Anterior cingulate cortex (tissue), 58 donors: ENCODE measurements around the gene IRS2.

Experiments used
- DNase-seq, 58 donors: peaks; one replicate each; lab custom pipeline; 2025; lab: John Stamatoyannopoulos, UW

Gene IRS2

DNA sequence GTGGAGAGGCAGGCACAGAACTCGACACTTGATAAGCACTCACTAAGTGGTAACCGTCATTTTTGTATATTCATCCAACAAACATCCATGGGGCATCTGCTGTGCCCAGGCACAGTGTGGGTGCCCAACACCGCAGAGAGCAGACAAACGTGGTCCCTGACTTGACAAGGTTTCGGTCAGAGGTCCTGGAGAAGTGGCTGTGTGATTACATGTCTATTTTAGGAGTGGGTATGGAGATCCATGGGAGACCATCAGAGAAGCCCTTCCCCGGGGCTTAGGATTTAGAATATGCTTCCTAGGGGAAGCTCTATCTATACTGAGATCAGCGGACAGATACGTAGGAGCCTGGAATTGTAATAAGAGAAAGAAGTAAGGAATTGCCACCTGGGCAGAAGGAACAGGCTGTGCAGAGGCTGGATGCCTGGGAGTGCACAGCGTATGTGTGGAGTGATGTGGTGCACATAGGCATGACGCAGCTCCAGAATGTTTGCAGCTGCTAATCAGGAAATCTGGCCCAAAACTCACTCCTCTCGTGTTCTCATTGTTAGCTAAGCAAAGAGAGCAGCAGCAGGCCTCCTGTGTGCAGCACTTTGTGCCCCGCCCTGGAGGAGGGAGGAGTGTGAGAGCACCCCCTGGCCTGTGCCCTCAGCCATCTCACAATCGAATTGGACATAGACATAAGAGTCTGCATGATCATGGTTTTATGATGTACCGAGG lies 23.0 kb upstream of the IRS2 start:
- no peak for DNase-seq

DNA sequence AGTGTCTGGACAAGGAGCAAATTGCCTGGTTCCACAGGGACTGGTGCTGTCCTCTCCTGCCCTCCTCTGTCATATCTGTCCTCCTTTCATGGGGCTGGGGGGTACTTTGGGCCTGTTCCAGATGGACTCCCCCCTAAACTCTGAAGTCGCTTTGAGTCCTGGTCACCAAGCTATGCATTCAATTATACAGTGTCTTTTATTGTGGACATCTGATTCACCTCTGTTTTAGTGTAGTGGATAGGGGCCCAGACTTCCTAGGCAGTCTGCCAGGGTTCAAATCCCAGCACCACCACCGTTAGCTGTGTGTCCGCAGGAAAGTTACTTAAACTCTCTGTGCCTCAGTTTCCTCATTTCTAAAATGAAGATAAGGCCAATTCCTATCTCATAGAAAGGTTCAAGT lies 21.0 kb upstream of the IRS2 start:
- DNase-seq = no peak

DNA sequence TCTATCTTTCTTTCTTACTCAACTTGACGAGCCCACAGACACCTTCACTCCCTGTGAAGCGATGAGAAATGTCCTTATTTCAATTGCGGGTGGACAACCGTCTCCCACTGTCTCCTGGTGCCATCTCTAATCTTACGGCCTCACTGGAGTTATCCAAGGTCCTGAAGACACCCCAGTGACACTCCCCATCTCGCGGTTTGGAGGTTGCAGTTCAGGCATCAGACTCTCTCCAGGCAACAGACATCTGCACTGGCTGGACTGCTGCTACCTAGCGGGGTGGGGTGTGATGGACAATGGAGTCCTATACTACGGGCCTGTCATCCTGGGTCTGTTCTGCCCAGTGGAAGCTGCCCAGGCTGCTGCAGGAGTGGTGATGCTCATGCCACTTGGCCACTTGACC lies 18.3 kb upstream of the IRS2 start:
- DNase-seq = no peak

DNA sequence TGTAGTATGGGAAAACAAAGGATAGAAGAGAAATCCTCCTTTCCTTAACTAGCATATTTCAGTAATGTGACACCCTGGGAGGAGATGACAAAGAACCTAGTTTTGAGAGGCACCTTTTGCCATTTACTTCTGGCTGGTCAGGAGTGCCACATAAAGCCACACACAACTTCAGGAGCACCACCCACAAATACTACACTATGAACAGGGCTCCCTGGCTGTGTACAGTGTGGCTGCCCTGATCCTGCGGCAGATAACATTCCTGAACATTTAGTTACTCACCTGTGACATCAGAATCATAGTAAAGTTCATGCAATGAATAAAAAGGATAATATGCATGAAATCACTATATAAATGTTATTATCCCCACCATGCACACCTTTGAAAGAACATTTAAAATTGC lies 17.4 kb upstream of the IRS2 start:
- no peak for DNase-seq

DNA sequence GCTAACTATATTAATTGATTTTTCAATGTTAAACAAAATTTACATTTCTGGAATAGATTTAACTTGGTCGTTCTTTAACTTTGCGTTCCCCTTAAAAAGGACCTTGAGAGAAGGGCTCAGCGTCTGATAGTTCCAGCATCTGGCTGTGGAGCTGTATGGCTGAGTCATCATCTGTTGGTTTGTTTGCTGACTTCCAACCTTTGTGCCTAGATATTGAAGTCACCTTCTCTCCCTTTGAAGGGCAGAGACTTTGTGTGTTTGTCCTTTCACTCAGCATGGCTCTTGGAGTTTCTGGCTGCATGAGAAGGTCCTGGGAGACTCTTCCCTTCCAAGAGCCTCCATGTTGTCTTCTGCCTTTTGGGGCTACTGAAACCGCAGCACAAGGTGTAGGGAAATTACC lies 16.6 kb upstream of the IRS2 start:
- DNase-seq = no peak

DNA sequence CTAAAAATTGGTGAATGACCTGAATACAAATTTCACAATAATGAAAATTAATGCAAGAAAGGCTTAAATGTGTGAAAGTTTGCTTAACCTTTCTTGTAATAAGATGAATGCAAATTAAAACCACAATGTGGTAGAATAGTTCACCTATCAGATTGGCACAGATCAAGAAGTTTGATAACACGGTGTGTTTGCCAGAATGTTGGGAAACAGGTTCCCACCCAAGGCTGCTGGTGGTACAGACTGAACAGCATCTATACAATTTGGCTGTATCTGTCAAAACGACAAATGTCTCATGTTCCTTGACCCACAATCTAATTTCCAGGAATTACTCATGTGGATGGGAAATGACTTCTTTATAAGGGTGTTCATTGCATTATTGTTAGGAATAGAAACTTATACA lies 8.6 kb upstream of the IRS2 start:
- no peak for DNase-seq

DNA sequence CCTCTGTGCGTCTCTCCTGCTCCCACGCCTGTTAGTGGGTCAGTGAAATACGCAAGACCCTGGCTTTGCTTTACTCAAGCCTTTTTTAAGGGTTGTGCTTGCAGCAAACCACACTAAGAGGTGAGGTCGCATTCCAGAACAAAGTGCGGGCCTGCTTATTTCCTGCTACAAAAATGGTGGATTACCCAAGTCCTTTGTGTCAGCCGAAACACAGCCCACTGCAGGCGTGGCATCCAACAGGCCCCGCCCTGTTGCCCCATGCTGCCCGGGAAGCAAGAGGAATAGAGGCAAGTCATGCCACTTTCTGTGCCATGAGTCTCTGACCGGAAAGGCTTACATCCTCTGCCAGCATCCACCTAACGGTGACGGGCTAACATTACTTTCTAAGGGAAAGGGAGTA lies 7.7 kb upstream of the IRS2 start:
- DNase-seq = no peak

DNA sequence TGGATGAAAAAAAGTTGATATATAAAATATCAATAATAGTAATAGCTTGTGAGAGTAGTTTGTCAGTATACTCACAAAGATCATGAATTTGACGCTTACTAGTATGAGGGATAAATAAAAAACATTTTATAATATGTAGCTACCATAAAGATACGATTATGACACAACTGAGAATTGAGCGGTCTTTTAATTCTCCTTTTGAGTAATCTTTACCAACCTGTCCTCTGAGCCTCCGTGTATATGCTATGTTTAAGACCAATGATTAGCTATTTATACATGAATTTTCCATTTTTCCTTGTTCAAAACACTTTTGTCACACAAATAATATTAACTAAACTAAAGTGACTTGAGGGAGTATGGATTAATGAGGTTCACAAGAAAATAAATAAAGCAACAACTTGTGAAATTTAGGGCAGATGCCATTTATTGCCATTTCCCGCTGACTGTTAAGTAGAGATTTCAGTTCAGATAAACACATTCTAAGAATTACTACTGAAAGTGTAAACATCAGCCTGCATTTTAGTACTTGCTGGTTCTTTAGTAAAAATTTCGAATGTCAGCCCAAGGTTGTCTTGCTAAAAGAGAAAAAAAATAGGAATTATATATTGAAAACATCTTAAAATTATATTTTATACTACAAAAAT lies 6.2 kb upstream of the IRS2 start:
- DNase-seq = no peak

DNA sequence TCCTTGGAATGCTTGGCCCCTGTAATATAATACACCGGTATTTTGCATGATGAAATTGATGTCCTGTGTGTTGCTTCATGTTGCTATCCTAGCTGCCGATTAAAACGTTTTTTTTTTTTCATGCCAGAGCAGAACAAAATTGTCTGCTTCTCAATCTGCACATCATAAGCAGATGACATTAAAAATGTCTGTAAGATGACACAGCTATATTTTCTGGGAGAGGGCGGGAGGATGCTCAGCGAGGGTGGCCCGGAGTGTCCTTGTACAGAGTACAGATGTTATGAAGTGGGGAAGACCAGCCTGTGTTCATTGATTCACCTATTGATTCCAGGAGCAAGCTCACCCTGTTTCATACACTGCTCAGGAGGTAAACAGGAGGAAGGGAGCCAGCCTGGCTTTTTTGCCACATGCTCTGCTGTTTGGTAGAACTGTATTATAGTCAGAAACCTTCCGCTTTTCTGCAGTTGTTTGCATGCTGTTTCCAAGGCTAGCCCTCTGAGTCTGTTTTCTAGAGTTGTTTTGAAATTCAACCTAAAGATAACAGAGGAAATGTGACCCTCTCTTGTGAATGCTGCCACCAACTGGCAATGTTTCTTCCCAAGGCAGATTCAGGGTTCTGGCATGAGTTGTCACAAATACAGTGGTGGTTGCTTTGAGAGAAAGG lies 4.7 kb upstream of the IRS2 start:
- peak in 18 of 58 donors; percentile 18 to 78 (median 39) for DNase-seq

DNA sequence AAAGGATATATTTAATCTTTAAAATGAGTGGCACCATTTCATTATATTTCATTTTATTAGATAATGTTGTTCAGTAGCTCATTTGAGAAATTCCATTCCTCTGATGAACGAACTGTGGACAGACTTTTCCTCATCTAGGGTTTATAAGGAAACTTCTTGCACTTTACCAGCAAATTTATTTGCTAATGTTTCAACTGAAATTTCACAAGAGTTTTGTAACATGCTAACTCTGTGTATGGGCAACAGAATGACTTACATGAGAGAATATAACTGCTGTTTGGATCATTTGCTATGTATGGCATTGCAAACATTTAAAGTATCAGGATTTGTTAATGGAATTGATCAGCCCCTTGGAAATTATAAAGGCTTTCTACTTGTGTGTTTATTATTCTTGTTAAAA lies 3.7 kb upstream of the IRS2 start:
- no peak for DNase-seq

DNA sequence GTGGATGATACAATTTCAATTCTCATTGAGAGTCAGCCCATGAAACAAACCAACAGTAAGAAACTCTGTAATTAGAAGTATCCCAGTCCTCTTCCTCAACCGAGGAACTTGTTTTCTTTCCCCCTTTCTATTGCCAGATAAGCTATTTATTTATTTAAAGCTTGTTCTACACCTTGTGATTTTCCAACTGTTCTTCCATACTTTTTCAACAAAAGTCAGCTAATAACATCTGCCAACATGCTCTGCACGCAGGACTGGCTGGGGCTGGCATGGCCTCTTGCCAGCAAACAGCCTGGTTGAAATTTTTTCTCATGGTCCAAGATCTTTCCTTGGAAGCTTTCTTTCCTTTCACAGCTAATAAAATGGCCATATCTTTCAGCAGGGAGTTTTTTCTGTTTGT lies 2.9 kb upstream of the IRS2 start:
- peak in 3 of 58 donors; percentile 18 to 35 (median 21) for DNase-seq

DNA sequence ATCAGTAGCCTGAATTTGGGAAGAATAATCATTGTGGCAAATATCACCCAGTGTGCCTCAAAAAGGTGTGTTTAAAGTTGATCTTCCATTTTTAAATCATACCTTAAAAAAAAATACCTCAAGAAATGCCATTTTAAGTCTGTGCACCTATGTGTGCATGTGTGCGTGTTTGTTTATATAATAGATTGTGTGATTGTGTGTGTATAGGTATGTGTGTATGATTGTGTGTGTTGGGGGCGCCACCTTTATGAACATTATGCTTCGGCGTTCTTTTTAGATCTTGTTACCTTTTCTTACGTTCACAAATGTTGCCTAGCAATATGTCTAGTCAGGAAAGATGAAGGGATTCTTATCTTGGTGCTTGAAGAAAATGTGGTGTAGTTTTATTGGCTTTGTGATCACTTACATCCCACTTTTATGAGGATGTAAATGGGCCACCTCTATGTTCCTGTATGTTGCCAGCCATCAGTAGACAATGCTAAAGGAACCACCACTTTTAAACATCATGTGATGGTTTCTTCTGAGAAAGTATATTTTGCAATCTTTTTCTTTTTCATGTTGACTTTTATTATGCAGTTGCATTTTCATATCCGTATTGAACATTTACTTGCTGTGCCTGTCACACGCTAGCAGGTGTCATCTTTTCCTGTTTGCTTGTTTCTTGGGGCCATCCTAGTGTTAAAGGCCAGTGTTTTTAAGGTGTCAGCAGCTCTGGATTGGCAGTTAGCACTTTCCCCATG lies 2.2 kb upstream of the IRS2 start:
- no peak for DNase-seq

DNA sequence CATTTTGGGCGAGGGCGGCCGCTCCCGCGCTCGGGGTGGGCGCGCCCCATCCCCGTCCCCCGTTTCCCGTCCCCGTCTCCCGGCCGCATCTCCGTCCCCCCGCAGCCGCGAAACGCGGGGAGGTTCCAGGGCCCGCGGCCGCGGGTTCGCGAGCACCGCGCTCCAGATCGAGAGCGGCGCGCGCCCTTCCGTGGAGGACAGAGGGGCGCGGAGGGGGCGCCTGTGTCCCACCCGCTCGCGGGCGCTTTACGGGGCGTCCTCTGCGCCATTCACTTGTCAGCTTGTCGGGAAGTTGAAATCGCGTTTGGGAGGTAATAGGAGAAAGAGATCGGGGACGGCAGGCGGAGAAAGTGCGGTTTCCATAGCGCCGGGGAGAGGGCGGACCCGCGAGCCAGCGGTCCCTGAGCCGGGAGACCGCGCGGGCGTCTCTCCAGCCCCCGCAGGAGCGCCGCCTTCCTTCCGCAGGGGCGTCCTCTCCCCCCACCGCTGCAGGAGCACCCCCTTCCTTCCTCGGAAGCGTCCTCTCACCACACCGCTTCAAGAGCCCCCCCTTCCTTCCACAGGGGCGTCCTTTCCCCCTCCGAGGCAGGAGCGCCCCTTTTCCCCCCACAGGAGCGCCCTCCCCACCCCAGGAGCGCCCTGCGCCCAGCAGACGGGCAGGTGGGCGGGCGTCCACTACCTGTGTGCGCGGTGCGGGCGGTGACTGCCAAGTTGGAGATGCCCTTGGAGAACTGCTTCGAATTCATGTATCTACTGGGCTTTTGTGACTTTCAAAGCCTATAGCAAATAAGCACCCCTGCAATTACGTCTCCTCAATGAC lies 962 bp upstream of the IRS2 start:
- DNase-seq = peak in 27 of 58 donors; percentile 30 to 78 (median 59)

DNA sequence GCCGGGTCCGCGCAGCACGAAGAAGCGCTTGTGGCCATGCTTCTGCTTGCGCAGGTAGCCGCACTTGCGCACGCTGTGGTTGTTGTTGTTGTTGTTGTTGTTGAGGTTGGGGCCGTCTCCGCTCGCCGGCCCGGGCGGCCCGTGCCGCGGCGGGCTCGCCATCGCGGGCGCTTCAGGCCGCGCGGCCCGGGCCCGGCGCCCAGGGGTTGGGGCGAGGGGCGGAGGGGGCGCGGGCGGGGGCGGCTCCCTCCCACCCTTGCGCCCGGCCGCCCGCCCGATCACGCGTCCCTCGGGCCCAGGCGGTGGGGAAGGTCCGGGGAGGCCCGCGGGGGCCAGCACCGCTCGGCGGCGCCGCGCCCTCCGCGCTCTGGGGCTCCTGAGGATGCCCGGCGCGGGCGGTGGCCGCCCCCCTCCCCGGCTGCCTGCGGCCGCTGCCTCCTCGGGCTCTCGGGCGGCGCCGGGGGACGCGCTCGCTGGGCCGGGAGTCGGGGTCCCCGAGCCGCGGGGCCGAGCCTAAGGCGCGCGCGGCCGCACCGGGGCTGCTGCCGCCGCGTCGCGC lies 412 bp downstream of the IRS2 start:
- peak in 4 of 58 donors; percentile 48 to 72 (median 56) for DNase-seq

DNA sequence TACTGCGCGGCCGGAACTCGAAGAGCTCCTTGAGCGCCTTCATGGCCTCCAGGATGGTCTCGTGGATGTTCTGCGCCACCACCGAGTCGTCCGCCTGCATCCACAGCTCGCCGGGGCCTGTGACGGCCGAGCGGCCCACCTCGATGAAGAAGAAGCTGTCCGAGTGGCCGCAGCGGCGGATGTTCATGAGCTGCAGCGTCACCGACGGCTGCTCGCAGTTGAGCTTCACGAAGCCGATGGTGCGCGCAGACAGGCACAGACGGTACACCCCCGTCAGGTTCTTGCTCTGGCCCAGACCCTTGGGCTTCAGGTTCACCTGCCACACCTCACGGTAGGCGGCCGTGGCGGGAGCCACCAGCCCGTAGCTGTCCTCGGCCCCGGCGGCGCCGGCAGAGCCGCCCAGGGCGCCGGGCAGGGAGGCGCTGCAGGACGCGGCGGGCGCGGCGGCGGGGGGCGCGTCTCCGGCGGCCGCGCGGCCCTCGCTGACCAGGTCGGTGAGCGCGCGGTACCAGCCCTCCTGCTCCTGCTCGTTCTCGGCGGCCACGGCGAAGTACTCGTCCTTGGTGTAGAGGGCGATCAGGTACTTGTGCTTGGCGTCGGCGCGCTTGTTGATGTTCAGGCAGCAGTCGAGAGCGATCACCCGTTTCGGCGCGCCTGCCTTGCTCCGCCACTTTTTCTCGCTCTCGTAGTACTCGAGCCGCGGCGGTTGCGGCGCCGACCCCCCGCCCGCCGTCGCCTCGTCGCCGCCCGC lies 1.1 kb downstream of the IRS2 start:
- peak in 12 of 58 donors; percentile 21 to 69 (median 50) for DNase-seq

DNA sequence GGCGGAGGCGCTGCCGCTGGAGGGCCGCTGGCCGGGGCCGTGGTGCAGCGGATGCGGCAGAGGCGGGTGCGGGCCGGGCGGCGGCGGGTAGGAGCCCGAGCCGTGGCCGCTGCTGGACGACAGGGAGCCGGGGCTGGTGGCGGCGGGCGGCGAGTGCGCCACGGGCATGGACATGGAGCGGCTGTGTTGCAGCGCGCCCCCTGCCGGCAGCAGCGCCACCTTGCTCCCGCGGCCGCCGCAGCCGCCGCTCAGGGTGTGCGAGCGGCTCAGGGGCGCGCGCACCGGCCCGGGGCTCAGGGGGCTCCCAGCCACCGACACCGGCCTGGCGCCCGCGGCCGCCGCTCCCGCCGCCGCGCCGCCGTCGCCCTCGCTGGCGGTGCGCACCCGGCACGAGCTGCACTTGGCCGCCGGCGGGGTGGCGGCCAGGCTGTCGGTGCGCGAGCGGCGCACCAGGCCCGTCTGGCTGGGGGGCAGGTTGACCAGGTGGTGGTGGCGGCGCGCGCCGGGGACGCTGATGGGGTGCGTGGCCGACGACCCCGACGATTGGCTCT lies 1.7 kb downstream of the IRS2 start:
- peak in 48 of 58 donors; percentile 30 to 79 (median 66) for DNase-seq

DNA sequence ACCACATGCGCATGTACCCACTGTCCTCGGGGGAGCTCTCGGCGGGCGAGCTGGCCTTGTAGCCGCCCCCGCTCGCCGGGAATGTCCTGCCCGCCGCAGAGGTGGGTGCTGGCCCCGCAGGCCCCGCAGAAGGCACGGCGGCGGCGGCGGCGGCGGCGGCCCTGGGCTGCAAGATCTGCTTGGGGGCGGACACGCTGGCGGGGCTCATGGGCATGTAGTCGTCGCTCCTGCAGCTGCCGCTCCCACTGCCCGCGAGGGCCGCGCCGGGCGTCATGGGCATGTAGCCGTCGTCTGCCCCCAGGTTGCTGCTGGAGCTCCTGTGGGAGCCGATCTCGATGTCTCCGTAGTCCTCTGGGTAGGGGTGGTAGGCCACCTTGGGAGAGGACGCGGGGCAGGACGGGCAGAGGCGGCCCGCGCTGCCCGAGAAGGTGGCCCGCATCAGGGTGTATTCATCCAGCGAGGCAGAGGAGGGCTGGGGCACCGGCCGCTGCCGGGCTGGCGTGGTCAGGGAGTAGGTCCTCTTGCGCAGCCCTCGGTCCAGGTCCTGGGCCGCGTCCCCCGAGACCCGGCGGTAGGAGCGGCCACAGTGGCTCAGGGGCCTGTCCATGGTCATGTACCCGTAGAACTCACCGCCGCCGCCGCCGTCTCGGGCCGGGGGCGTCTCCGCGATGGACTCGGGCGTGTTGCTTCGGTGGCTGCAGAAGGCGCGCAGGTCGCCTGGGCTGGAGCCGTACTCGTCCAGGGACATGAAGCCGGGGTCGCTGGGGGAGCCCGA lies 2.4 kb downstream of the IRS2 start:
- DNase-seq = peak in 1 of 58 donors; percentile 72

DNA sequence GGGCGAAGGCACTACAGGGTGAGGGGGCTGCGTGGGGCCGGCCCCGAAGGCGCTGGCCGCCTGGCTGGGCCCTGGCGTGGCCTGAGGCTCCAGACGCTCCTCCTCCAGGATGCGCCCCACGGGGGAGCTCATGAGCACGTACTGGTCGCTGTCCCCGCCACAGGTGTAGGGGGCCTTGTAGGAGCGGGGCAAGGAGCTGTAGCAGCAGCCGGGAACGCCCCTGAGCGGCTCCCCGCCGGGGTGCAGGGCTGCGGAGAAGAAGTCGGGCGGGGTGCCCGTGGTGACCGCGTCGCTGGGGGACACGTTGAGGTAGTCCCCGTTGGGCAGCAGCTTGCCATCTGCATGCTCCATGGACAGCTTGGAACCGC lies 3.0 kb downstream of the IRS2 start:
- DNase-seq = no peak
